Naive B cell (primary cell): ENCODE results near the gene PEMT. TPM values are rescaled to one million over a fixed set of nuclear protein-coding genes. Genes with fewer than 3 reads are reported as not detected.

ENCODE experiments used
- ATAC-seq, 2 donors: fragments of 150-1000 bp; cut with Tn5 transposase; 2 replicates each; pipeline ENCODE4 v1.10.0; 2021; ENCODE audit warnings: low read depth in 2 of 2, mild to moderate bottlenecking in 2 of 2, moderate library complexity in 2 of 2
- DNase-seq: peaks from one replicate; pipeline ENCODE4 v3.0.0; 2022
- H3K27ac Mint-ChIP-seq, 6 donors: one replicate each; pipeline ENCODE4 v1.8.0; 2020 to 2022; ENCODE audit warnings: mild to moderate bottlenecking in 6 of 6, mixed read lengths in 6 of 6, moderate library complexity in 5 of 6, inconsistent platforms in 2 of 6
- H3K27me3 Mint-ChIP-seq, 3 donors: one replicate each; pipeline ENCODE4 v1.8.0; 2021 to 2022; ENCODE audit warnings: mixed read lengths in 3 of 3, mild to moderate bottlenecking in 1 of 3
- H3K36me3 Mint-ChIP-seq, 2 donors: one replicate each; pipeline ENCODE4 v1.8.0; 2020 to 2022; ENCODE audit warnings: mixed read lengths in 2 of 2, inconsistent platforms in 1 of 2, mild to moderate bottlenecking in 1 of 2
- H3K4me1 Mint-ChIP-seq, 3 donors: one replicate each; pipeline ENCODE4 v1.8.0; 2020 to 2022; ENCODE audit warnings: mixed read lengths in 3 of 3, inconsistent platforms in 1 of 3, mild to moderate bottlenecking in 1 of 3, moderate library complexity in 1 of 3
- H3K4me3 Mint-ChIP-seq, 8 donors: one replicate each; pipeline ENCODE4 v1.8.0; 2020 to 2022; ENCODE audit warnings: mild to moderate bottlenecking in 8 of 8, mixed read lengths in 8 of 8, moderate library complexity in 8 of 8, inconsistent platforms in 2 of 8
- H3K9me3 Mint-ChIP-seq, 7 donors: one replicate each; pipeline ENCODE4 v1.8.0; 2020 to 2022; ENCODE audit warnings: mixed read lengths in 7 of 7, mild to moderate bottlenecking in 5 of 7, inconsistent platforms in 2 of 7, moderate library complexity in 1 of 7
- polyA plus RNA-seq, 6 donors: library from polyadenylated mRNA; unstranded; fragments of 300-500 nt; fragmentation: Illumina TruSeq; gene quantifications; one replicate each; pipeline ENCODE4 v1.2.3, GENCODE V29; 2021; ENCODE audit warnings: low read depth in 6 of 6

Gene PEMT
- polyA plus RNA-seq, 6 donors from 2014 or later = 16.3 to 28.0 (median 21.3) TPM

DNA sequence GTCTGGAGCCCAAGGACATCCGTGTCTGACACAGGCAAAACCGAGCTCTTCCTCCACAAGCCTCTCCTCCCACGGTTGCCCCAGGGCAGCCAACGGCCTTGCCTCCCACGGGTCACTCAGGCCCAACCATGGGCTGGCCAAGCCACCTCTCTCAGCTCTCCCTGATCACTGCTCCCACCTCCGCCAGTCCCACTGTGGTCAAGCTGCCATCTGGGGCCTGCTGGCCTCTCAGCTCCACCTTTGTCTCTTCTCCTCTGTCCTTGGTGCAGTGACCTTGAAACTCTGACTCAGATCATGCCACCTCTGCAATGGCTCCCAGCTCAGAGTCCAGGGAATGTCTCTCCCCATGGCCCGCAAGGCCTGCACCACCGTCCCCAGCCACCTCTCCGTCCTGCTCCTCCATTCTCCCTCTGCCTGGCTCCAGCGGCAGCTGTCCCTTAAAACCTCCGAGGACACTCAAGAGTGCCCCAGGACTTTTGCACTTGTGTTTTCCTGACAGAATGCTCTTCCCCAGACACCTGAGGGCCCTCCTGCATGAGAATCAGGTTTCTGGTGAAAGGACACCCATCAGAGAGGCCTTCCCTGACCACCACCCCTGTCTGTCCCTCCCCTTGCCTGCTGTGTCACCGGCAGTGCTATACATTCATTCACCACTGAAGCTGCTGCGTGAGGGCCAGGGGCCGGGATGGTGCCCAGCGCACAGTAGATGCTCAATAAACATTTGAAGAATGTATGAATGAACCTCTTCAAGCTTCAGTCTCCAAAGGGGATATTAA lies 19.3 kb downstream of the PEMT start:
- H3K4me3 Mint-ChIP-seq = no peak overlapping the region
- DNase-seq (no peak), ATAC-seq (no peak)
- H3K9me3 Mint-ChIP-seq = no peaks in the 10 kb centered on the region
- H3K27ac Mint-ChIP-seq = peak overlapping the region in 3 of 6 donors; percentile 18 to 93 (median 72)
- H3K4me1 Mint-ChIP-seq = peaks cover 0 to 9% (median 4%) of the 10 kb centered on the region in 3 donors
- no peaks in the 10 kb centered on the region for H3K36me3 Mint-ChIP-seq
- H3K27me3 Mint-ChIP-seq = no peaks in the 10 kb centered on the region

DNA sequence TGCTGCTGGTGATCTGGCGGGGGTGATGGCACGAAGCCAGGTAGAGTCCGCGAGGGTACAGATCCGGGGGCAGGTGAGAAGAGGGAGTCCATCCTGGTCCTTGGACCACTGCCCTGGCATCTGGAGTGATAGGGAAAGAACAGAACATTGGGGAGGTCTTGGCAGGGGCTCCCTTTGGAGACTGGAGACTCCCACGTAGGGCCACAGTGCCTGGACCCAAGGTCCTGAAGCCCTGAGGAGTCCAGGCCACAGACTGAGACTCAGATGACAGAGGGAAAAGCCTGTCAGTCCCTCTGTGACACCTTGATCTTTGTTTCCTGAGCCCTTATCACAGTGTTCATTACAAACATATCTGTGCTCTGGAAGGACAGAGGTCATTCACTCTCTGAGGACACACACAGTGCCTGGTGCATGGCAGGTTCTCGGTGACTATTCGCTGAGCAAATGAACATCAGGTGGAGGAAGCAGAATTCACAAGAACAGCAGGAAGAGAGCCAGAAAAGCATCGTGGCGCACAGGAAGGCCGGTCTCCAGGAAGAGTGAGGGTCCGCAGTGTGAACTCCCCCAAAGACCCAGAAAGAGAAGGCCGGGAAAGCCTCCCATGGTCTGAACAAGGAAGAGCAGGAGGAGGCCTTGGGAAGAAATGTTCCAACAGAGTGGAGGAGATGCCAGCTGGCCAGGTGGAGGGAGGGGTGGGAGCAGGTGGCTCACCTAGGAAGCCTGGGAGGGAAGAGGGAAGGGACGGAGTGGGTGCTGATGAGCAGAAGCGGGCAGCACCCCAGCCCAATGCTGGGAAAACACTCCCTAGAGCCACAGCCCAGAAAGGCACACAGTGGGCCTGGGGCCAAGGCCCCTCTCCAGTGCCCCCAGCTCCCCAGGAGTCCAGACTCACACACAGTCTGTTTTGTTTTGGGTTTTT lies 20.5 kb downstream of the PEMT start:
- DNase-seq (no peak), ATAC-seq (no peak)
- Mint-ChIP-seq H3K36me3 (no peaks in the 10 kb centered on the region), H3K9me3 (no peaks in the 10 kb centered on the region), H3K4me1 (peaks cover 0 to 9% (median 8%) of the 10 kb centered on the region in 3 donors), H3K27me3 (no peaks in the 10 kb centered on the region), H3K4me3 (peak overlapping the region in 2 of 8 donors; percentile 15 to 59), H3K27ac (peak overlapping the region in 1 of 6 donors; percentile 43)

DNA sequence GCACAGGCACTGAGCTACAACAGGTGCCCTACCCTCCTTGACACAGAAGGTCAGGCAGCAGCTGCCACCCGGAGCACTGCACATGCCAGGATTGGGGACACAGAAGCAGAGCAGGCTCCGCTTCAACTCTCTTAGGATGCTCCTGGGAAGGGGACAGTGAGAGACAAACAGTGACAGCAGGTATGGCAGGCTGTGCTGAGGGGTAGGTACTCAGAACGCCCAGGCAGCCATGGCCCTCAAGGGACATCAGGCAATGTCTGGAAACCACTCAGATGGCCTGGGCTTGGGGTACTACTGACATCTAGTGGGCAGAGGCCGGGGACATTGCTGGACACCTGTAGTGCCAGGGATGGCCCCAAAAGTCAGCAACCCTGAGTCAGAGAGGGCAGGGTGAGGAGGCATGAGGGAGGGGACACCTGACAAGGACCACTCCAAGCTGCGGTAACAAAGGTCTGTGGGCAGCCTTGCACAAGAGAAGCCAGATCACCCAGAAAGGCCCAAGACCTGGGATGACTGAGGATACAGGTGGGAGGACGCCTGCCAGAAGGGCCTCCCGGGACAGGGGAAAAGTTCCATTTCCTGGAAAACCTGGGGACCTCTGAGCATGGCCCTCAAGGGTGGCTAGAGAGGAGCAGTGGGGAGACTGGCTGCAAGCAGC lies 21.2 kb downstream of the PEMT start:
- peaks cover 0 to 10% (median 8%) of the 10 kb centered on the region in 3 donors for H3K4me1 Mint-ChIP-seq
- no peak overlapping the region for H3K4me3 Mint-ChIP-seq
- H3K36me3 Mint-ChIP-seq = no peaks in the 10 kb centered on the region
- DNase-seq (no peak), ATAC-seq (no peak)
- no peaks in the 10 kb centered on the region for H3K9me3 Mint-ChIP-seq
- H3K27ac Mint-ChIP-seq = peak overlapping the region in 2 of 6 donors; percentile 34 to 49
- no peaks in the 10 kb centered on the region for H3K27me3 Mint-ChIP-seq

DNA sequence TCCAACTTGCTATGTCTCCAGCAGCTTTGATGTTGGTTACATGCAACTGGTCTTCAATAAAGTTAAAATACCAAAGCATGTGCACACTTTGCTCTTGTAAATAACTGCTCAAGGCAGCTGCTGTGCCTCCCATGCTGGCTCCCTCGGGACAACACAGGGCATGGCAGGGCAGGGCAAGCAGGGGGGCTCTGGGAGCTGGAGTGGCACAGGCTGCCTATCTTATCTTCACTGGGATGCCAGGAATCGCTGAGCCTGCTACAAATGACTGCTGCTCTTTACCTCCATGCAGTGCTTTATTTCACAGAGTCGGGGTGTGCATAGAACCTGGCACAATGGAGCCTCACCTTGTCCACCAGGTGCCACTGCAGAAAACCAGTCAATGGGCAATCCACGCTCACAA lies 21.8 kb downstream of the PEMT start:
- DNase-seq = no peak
- no peak for ATAC-seq
- Mint-ChIP-seq H3K27me3 (no peaks in the 10 kb centered on the region), H3K9me3 (no peaks in the 10 kb centered on the region), H3K4me3 (no peak overlapping the region), H3K27ac (peak overlapping the region in 2 of 6 donors; percentile 34 to 84), H3K36me3 (no peaks in the 10 kb centered on the region), H3K4me1 (peaks cover 0 to 14% (median 8%) of the 10 kb centered on the region in 3 donors)

DNA sequence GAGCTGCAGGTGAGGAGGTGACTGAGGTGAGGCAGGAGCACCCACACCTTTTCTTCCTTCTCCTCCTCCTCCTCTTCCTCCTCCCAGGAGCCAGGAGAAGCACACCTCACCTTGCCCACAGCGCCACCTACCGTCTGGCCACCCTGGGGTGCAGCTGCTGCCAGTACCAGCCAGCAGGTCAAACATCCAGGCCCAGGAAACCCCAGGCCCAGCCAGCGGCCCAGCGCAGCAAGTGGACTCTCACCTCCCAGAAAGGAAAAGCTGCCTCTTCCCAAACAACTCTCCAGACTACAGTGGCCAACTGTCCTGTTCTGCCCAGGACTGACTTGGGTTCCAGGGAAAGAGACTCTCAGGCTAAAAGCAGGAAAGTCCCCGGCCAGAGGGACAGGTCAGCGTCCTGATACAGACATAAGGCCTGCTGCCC lies 22.7 kb downstream of the PEMT start:
- Mint-ChIP-seq H3K27me3 (no peaks in the 10 kb centered on the region), H3K4me1 (peaks cover 0 to 14% (median 8%) of the 10 kb centered on the region in 3 donors), H3K27ac (peak overlapping the region in 2 of 6 donors; percentile 37 to 66), H3K4me3 (no peak overlapping the region), H3K36me3 (no peaks in the 10 kb centered on the region), H3K9me3 (no peaks in the 10 kb centered on the region)
- no peak for ATAC-seq
- DNase-seq = no peak

DNA sequence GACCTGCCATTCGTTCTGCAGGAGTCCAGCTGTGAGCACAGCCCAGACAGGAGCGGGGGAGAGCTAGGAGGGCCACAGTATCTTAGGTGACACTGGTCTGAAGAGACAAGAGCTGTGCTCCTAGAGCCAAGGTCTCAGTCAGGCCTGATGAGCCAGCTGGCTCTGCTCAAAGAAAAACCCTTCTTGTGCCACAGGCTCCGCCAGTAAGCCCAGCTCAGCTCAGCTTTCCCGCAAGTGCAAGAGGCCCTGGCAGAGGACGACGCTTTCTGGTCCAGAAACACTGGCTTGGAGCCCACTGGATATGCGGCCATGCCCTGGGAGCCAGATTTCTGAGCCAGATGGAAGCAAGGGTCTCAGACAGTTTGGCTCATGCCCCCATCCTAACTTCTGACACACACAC lies 23.9 kb downstream of the PEMT start:
- Mint-ChIP-seq H3K36me3 (no peaks in the 10 kb centered on the region), H3K9me3 (no peaks in the 10 kb centered on the region), H3K27me3 (no peaks in the 10 kb centered on the region), H3K4me3 (no peak overlapping the region), H3K27ac (peak overlapping the region in 2 of 6 donors; percentile 4 to 83), H3K4me1 (peaks cover 0 to 13% (median 8%) of the 10 kb centered on the region in 3 donors)
- DNase-seq (no peak), ATAC-seq (no peak)

DNA sequence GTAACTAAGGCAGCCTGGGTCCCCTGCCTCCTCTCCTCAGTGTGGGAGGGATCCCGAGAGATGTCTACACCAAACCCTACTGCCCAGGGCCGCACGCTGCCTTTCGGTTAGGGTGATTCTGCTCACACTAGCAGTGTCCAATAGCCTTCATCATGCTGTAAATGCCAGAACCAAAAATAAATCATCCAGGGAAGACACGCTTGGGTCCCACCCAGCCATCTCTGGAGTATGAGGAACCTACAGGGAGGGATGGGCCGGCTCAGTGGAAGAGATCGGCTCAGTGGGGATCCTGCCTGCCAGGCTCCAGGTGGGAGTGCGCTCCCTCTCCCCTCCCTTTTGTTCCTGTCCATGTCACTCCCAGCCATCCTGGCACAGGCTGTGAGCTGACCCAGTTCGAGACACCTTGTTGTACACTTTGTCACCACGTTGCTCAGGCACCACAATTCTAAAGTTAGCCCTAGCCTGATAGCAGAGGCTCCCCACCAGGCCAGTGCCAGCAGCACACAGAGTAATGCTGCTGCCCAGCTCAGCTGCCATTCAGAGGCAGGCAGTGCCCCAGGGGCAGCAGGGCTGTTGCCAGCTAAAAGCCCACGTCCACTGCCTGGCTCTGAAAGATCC lies 24.5 kb downstream of the PEMT start:
- DNase-seq (no peak), ATAC-seq (no peak)
- Mint-ChIP-seq H3K27ac (peak overlapping the region in 1 of 6 donors; percentile 9), H3K27me3 (no peaks in the 10 kb centered on the region), H3K4me1 (peaks cover 0 to 8% (median 7%) of the 10 kb centered on the region in 3 donors), H3K9me3 (no peaks in the 10 kb centered on the region), H3K36me3 (no peaks in the 10 kb centered on the region), H3K4me3 (no peak overlapping the region)

DNA sequence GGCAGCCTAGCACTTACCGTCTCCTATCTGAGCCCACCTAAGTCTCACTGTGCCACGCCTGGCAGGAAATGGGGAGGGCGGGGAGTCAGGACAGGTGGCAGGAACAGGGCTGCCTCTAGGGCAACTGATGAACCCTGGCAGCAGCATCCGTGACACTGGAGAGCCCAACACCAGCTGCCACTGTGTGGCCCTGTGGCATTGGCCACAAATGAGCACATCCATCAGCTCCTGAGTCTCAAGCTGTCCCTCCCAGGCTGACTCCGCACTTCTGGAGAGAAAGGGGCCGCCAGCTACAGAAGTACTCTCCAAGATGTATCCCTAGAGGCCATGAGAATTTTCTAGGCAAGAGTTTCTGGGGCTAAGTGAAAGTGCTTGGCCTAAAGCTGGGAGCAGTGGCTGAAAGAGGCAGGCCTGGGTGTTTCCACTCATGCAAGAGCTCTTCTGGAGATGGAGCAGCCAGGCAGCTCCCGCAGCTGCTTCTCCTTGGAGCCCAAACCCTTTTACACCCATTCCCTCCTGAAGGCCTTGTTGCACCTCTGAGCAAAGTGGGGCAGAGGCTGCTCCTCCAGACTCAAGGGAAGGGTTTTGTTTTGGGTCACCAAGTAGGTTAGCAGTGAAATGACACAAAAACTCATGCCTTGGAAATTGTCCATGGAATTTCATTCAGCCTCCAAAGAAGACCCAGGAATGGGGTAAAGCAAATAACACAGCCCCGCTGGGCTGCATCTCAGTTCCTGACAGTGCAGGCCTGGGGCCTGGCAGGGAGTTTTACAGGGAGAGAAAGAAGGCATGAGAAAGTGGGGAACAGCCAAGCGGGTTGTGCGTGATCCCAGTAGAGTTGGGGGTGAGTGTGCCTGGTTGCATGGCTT lies 25.8 kb downstream of the PEMT start:
- H3K27ac Mint-ChIP-seq = peak overlapping the region in 2 of 6 donors; percentile 9 to 56
- no peaks in the 10 kb centered on the region for H3K27me3 Mint-ChIP-seq
- no peaks in the 10 kb centered on the region for H3K9me3 Mint-ChIP-seq
- DNase-seq = no peak
- no peaks in the 10 kb centered on the region for H3K36me3 Mint-ChIP-seq
- no peak overlapping the region for H3K4me3 Mint-ChIP-seq
- H3K4me1 Mint-ChIP-seq = peaks cover 0 to 5% (median 4%) of the 10 kb centered on the region in 3 donors
- ATAC-seq = no peak

DNA sequence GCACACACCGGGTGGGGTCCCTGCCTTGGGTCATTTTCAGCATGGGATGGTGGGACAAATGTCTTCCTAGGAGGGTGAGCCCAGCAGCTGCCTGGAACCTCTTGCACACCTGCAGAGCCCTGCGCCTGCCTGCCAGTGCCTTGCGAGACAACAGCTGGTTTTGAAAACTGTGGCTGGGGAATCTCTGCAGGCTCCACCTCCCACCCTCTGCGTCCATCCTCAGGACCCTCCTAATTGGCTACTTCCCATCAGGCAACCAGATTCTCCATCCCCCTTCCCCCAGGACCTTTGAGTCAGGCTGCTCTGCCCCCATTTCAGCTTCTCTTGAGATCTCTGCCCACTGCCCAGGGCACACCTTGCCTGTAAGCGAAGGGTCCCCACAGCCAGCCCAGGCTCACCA lies 26.6 kb downstream of the PEMT start:
- H3K27ac Mint-ChIP-seq = no peak overlapping the region
- no peaks in the 10 kb centered on the region for H3K27me3 Mint-ChIP-seq
- DNase-seq (no peak), ATAC-seq (no peak)
- no peak overlapping the region for H3K4me3 Mint-ChIP-seq
- H3K36me3 Mint-ChIP-seq = no peaks in the 10 kb centered on the region
- no peaks in the 10 kb centered on the region for H3K9me3 Mint-ChIP-seq
- peaks cover 0 to 5% (median 4%) of the 10 kb centered on the region in 3 donors for H3K4me1 Mint-ChIP-seq

DNA sequence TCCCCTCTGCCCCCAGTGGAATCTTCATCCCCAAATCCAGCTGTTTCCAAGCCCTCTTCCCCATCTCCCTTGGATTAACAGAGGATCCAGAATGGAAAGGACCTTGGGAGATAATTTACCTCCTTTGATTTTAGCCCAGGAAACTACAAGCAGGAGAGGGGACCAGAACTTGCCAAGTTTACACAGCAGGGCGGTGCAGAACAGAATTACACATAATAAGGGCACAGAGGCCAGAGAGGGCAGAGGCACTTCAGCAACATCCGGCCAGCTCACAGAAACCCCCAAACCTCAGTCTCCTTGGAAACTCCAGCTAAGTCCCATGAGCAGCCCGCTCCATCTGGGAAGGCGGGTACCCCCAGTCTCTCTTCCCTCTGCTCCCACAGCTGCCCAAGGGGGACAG lies 27.2 kb downstream of the PEMT start:
- ATAC-seq (no peak), DNase-seq (no peak)
- no peaks in the 10 kb centered on the region for H3K36me3 Mint-ChIP-seq
- H3K4me3 Mint-ChIP-seq = no peak overlapping the region
- peaks cover 0 to 5% (median 4%) of the 10 kb centered on the region in 3 donors for H3K4me1 Mint-ChIP-seq
- H3K9me3 Mint-ChIP-seq = no peaks in the 10 kb centered on the region
- no peak overlapping the region for H3K27ac Mint-ChIP-seq
- H3K27me3 Mint-ChIP-seq = no peaks in the 10 kb centered on the region

DNA sequence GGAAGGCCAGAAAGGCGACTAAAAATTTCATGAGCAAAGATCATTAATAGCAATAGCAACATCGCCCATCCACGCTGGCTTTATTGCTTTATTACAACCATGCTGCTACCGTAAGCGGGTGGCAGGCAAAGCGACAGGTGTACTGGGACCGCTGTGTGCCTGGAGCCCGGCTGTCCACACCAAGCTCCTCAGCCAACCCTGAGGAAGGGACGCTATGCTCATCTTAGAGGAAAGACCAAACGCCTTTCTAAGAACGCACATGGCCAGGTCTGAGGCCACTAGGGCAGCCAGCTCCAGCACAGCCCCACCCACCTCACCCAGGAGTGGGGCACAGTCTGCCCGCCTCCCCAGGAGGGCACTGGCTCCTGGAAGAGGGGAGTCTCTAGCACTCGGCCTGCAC lies 28.0 kb downstream of the PEMT start:
- H3K4me3 Mint-ChIP-seq = no peak overlapping the region
- no peaks in the 10 kb centered on the region for H3K27me3 Mint-ChIP-seq
- H3K9me3 Mint-ChIP-seq = no peaks in the 10 kb centered on the region
- ATAC-seq (no peak), DNase-seq (no peak)
- no peak overlapping the region for H3K27ac Mint-ChIP-seq
- H3K36me3 Mint-ChIP-seq = no peaks in the 10 kb centered on the region
- peaks cover 0 to 5% (median 4%) of the 10 kb centered on the region in 3 donors for H3K4me1 Mint-ChIP-seq

DNA sequence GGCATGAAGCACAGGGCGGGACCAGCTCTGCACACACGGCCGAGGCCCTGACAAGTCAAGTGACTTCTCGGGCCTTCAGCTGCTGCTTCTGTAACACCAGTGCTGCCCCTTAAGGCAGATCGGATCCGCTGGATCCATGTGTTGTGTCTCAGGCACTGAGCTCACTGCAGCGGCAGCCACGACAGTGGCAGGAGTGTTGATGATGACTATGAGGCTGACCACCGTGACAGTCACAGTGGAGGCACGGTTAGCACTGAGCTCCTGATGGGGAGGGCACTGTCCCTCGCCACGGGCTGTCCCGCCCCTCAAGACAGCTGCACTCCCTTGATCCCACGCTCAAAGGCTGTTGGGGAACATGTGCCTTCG lies 29.4 kb downstream of the PEMT start:
- H3K36me3 Mint-ChIP-seq = no peaks in the 10 kb centered on the region
- H3K27me3 Mint-ChIP-seq = no peaks in the 10 kb centered on the region
- H3K27ac Mint-ChIP-seq = no peak overlapping the region
- H3K9me3 Mint-ChIP-seq = no peaks in the 10 kb centered on the region
- peak overlapping the region in 4 of 8 donors; percentile 1 to 41 (median 22) for H3K4me3 Mint-ChIP-seq
- ATAC-seq = no peak
- peaks cover under 1 to 12% (median 5%) of the 10 kb centered on the region in 3 donors for H3K4me1 Mint-ChIP-seq
- no peak for DNase-seq
